Panc1 (cell line): ENCODE results near the gene B4GALT6.

Experiments
- CTCF ChIP-seq: fragments of 450-650 bp; IDR thresholded peaks from 2 replicates; pipeline ENCODE4 v1.5.1; 2017; ENCODE audit warnings: mild to moderate bottlenecking
- POLR2AphosphoS5 ChIP-seq: IDR thresholded peaks from 2 replicates; pipeline ENCODE4 v1.6.1; 2012; ENCODE audit warnings: mild to moderate bottlenecking, low read depth, low read length, moderate library complexity
- SIN3A ChIP-seq: IDR thresholded peaks from 2 replicates; pipeline ENCODE4 v1.6.1; 2012; ENCODE audit warnings: low read depth, mild to moderate bottlenecking, low read length, moderate library complexity, borderline replicate concordance; ENCODE audit not compliant: insufficient read depth

DNA sequence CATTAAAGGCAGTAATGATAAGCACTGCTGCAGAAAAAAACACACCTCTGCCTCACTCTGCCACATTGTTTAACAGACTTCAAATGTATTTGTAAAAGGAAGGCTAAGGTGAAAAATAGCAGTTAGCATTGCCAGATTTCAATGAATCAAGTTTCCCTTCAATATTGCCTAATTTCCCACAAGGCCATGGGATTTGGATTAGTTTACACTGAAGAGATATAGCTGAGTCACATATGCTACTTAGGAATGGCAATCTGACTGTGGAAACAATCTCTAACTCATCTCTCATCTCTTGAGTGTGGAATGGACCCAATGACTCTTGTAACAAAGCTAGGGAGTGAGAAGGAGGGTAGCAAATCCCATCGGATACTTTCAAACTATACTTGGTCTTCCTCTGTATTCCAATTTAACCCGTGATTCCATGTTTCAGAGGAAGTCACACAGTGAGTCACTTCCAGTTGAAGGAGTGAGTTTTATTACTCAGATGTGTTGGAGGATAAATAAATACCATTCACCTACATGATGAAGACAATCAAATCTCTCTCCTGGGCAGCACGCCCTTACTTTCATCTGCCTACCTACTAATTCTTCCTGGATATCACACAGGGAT, 5.1 kb downstream of the B4GALT6 start:
- TF ChIP-seq SIN3A, result no peak
- TF ChIP-seq CTCF, result no peak
- TF ChIP-seq POLR2AphosphoS5, result no peak
